Caco-2 (cell line): Measurements from ENCODE around the gene DHRS11. TPM values are rescaled to one million over a fixed set of nuclear protein-coding genes. Genes with fewer than 3 reads are reported as not detected.
A peak's percentile ranks its signal among the peaks of the same experiment; 100 is the strongest.

ENCODE experiments used
- BruUV-seq: library from RNA; stranded (reverse); fragments of 400-500 nt; replicated peaks from 2 replicates; lab custom pipeline; 2021; lab: Mats Ljungman, UMichigan
- CTCF ChIA-PET: fragments of 300-600 bp; sonication (Branson Sonifier 250); formaldehyde crosslinking; loops from one replicate; lab custom pipeline; 2022; ENCODE audit warnings: antibody characterized with exemption; lab: Charles Lee
- POLR2A ChIA-PET: fragments of 300-600 bp; sonication (Branson Sonifier 250); formaldehyde crosslinking; loops from one replicate; lab custom pipeline; 2022; ENCODE audit warnings: antibody characterized with exemption; lab: Charles Lee
- DNase-seq, 2 experiments: peaks; one replicate each; pipeline versions ENCODE4 v3.0.0 to v3.0.0-alpha.2; 2020 to 2022
- H3K27me3 ChIP-seq: replicated peaks from 2 replicates; pipeline ENCODE4 v1.6.0; 2011; ENCODE audit warnings: low read length; ENCODE audit not compliant: control insufficient read depth, insufficient read depth
- H3K36me3 ChIP-seq: 2 replicates; pipeline ENCODE4 v1.5.1; 2011; ENCODE audit warnings: low read length; ENCODE audit not compliant: control insufficient read depth, insufficient read depth
- H3K4me1 ChIP-seq: fragments of 250-450 bp; sonication (Bioruptor Pico); 2 replicates; pipeline ENCODE4 v1.5.1; 2020; ENCODE audit warnings: mild to moderate bottlenecking
- H3K4me3 ChIP-seq: 2 replicates; pipeline ENCODE4 v1.5.1; 2011; ENCODE audit warnings: low read depth, mild to moderate bottlenecking, control low read depth, low read length
- H3K9me3 ChIP-seq: fragments of 250-450 bp; sonication (Bioruptor Pico); 2 replicates; pipeline ENCODE4 v1.5.1; 2020; ENCODE audit warnings: mild to moderate bottlenecking, moderate library complexity
- H3K27ac Mint-ChIP-seq: one replicate; pipeline ENCODE4 v1.8.0; 2022; ENCODE audit warnings: mixed read lengths; ENCODE audit not compliant: unreplicated experiment
- H3K27me3 Mint-ChIP-seq: one replicate; pipeline ENCODE4 v1.8.0; 2022; ENCODE audit warnings: mixed read lengths; ENCODE audit not compliant: insufficient read depth, unreplicated experiment
- H3K36me3 Mint-ChIP-seq: one replicate; pipeline ENCODE4 v1.8.0; 2022; ENCODE audit warnings: mild to moderate bottlenecking, mixed read lengths; ENCODE audit not compliant: insufficient read depth, unreplicated experiment
- H3K4me1 Mint-ChIP-seq: one replicate; pipeline ENCODE4 v1.8.0; 2022; ENCODE audit warnings: low read depth, mixed read lengths; ENCODE audit not compliant: unreplicated experiment
- H3K4me3 Mint-ChIP-seq: one replicate; pipeline ENCODE4 v1.8.0; 2022; ENCODE audit warnings: mild to moderate bottlenecking, moderate library complexity, mixed read lengths; ENCODE audit not compliant: unreplicated experiment
- H3K9me3 Mint-ChIP-seq: one replicate; pipeline ENCODE4 v1.8.0; 2022; ENCODE audit warnings: mixed read lengths; ENCODE audit not compliant: unreplicated experiment
- intact Hi-C: fragments of 100-400 bp; cut with micrococcal nuclease; formaldehyde crosslinking; loops from one replicate; pipeline ENCODE4 v1.10.0; 2022; ENCODE audit not compliant: unreplicated experiment
- total RNA-seq: library from RNA; stranded (reverse); gene quantifications from 2 replicates; pipeline ENCODE4 v1.2.3, GENCODE V29; 2022
- TF ChIP-seq, protein P1 (sequence below), 2 experiments: fragments of 200-600 bp in 1 of 2; IDR thresholded peaks; 1 replicate in 1 of 2; 2 replicates in 1 of 2; pipeline versions ENCODE4 v1.5.1 to v1.8.0; 2011 to 2022; ENCODE audit warnings: antibody characterized with exemption in 1 of 2, control low read depth in 1 of 2, inconsistent platforms in 1 of 2, low read depth in 1 of 2, low read length in 1 of 2, mild to moderate bottlenecking in 1 of 2, moderate library complexity in 1 of 2; ENCODE audit not compliant: insufficient read depth in 1 of 2, severe bottlenecking in 1 of 2, unreplicated experiment in 1 of 2

The DHRS11 gene
- total RNA-seq, 1 experiment from 2014 or later: 44.7 TPM

DNA sequence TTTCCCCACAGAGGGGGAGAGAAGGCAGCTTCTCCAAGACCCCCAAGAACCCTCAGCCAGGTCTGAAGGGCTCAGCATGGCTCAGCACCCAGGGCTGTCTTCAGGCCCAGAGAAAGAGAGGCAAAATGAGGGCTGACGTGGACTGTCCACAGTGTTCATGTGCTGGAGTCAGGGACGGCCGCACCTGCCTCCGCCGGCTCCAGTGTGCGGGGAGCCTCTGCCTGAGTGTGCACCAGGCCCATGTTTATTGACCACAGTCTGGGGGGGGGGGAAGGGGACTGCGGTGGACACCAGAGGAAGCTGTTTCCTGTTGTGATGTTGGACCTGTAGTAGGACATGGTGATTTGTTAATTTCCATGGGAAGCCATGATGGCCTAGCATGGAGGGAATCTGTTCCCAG lies 16.6 kb downstream of the DHRS11 start:
- no peak for DNase-seq
- H3K27me3 Mint-ChIP-seq: no peaks in the 10 kb centered on the region
- no peaks in the 10 kb centered on the region for H3K9me3 ChIP-seq
- no peak overlapping the region for H3K4me3 ChIP-seq
- BruUV-seq: no TSS peak
- POLR2A ChIA-PET: no interaction called here
- H3K36me3 Mint-ChIP-seq: peaks cover 24% of the 10 kb centered on the region
- no peaks in the 10 kb centered on the region for H3K36me3 ChIP-seq
- no peaks in the 10 kb centered on the region for H3K9me3 Mint-ChIP-seq
- TF ChIP-seq, protein P1, sequence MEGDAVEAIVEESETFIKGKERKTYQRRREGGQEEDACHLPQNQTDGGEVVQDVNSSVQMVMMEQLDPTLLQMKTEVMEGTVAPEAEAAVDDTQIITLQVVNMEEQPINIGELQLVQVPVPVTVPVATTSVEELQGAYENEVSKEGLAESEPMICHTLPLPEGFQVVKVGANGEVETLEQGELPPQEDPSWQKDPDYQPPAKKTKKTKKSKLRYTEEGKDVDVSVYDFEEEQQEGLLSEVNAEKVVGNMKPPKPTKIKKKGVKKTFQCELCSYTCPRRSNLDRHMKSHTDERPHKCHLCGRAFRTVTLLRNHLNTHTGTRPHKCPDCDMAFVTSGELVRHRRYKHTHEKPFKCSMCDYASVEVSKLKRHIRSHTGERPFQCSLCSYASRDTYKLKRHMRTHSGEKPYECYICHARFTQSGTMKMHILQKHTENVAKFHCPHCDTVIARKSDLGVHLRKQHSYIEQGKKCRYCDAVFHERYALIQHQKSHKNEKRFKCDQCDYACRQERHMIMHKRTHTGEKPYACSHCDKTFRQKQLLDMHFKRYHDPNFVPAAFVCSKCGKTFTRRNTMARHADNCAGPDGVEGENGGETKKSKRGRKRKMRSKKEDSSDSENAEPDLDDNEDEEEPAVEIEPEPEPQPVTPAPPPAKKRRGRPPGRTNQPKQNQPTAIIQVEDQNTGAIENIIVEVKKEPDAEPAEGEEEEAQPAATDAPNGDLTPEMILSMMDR (IDR thresholded peaks at IDR 0.05; ENCODE audit: insufficient read depth in 1 of 2, low read depth in 1 of 2, low read length in 1 of 2, severe bottlenecking in 1 of 2, unreplicated experiment in 1 of 2): no peak
- H3K4me1 ChIP-seq: no peaks in the 10 kb centered on the region
- H3K27me3 ChIP-seq: no peaks in the 10 kb centered on the region
- H3K4me3 Mint-ChIP-seq: no peak overlapping the region
- H3K4me1 Mint-ChIP-seq: peaks cover 7% of the 10 kb centered on the region
- CTCF ChIA-PET: no interaction called here
- intact Hi-C loops: no loop called here
- no peak overlapping the region for H3K27ac Mint-ChIP-seq

DNA sequence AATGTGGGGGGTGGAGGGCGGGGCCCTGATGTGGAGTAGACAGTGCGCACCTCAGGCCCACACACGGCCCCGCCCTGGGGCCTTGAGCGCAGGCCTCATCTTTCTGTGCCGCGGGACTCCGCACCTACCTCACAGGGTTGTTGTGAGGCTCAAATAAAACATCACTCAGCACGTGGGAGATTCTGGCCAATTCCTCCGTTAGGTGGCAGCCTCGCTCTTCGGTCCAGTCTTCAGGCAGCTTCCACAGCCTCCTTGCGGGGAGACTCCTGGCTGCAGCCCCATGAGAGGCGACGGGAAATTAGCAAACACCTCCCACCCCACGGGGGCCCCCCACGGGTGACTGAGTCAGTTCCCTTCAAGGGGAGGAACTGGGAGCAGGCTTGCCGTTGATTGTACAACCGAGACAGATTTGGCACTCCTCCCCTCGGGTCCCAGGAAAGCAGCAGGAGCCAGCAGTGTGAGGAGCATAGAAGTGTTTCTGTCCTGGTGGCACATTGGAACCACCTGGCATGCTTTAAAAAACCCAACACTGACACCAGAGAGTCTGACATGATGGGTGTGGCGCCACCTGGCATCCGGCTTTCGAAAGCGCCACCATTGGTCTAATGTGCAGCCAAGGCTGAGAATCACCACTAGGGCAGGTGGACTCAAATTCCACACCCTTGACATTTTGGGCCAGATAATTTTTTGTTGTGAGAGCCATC lies 17.3 kb downstream of the DHRS11 start:
- DNase-seq: peak in 1 of 2 experiments; percentile 47
- H3K4me1 ChIP-seq: no peaks in the 10 kb centered on the region
- no TSS peak for BruUV-seq
- no peaks in the 10 kb centered on the region for H3K27me3 ChIP-seq
- peaks cover 5% of the 10 kb centered on the region for H3K4me1 Mint-ChIP-seq
- H3K27me3 Mint-ChIP-seq: no peaks in the 10 kb centered on the region
- TF ChIP-seq, protein P1 (IDR thresholded peaks at IDR 0.05; ENCODE audit: insufficient read depth in 1 of 2, low read depth in 1 of 2, low read length in 1 of 2, severe bottlenecking in 1 of 2, unreplicated experiment in 1 of 2): peak; percentile 40 to 42
- H3K4me3 Mint-ChIP-seq: no peak overlapping the region
- H3K27ac Mint-ChIP-seq: no peak overlapping the region
- H3K9me3 ChIP-seq: no peaks in the 10 kb centered on the region
- peaks cover 24% of the 10 kb centered on the region for H3K36me3 Mint-ChIP-seq
- POLR2A ChIA-PET: no interaction called here
- H3K9me3 Mint-ChIP-seq: no peaks in the 10 kb centered on the region
- intact Hi-C loops: no loop called here
- CTCF ChIA-PET: no interaction called here
- no peak overlapping the region for H3K4me3 ChIP-seq
- H3K36me3 ChIP-seq: no peaks in the 10 kb centered on the region

DNA sequence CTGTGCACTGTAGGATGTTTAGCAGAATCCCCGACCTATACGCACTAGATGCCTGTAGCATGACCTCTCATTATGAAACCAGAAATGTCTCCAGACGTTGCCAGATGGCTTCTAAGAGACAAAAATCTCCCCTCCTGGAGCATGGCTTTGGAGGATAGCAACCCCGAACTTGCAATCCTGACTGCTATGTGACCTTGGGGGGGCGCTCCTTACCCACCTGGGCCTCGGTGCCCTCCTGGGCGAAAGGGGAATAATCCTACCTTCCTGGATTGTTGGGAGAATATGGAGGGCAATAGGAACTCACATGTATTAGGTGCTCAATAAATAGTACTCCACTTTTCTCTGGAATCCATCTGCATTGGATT lies 17.8 kb downstream of the DHRS11 start:
- peaks cover 24% of the 10 kb centered on the region for H3K36me3 Mint-ChIP-seq
- H3K27me3 ChIP-seq: no peaks in the 10 kb centered on the region
- ChIA-PET CTCF (no interaction called here), POLR2A (no interaction called here)
- no peaks in the 10 kb centered on the region for H3K36me3 ChIP-seq
- no peak for DNase-seq
- H3K27ac Mint-ChIP-seq: no peak overlapping the region
- no peaks in the 10 kb centered on the region for H3K4me1 ChIP-seq
- no peaks in the 10 kb centered on the region for H3K9me3 Mint-ChIP-seq
- no peak overlapping the region for H3K4me3 ChIP-seq
- H3K27me3 Mint-ChIP-seq: no peaks in the 10 kb centered on the region
- TF ChIP-seq, protein P1 (IDR thresholded peaks at IDR 0.05; ENCODE audit: insufficient read depth in 1 of 2, low read depth in 1 of 2, low read length in 1 of 2, severe bottlenecking in 1 of 2, unreplicated experiment in 1 of 2): peak in 1 of 2 experiments; percentile 7
- H3K9me3 ChIP-seq: no peaks in the 10 kb centered on the region
- no peaks in the 10 kb centered on the region for H3K4me1 Mint-ChIP-seq
- no peak overlapping the region for H3K4me3 Mint-ChIP-seq
- intact Hi-C loops: no loop called here
- BruUV-seq: no TSS peak
